ENCODE results near the gene SCCPDH.
"Not testable (repeated sequence)": the region's sequence is repeated elsewhere in the genome, so short reads cannot be mapped to it uniquely, and the experiment has no call there.

Gene SCCPDH

GRCh38 chr1:246801241-246802020, 77.2 kb downstream of the SCCPDH start:
- DNase-seq: no peak

GRCh38 chr1:246803373-246803772, 79.2 kb downstream of the SCCPDH start:
- no peak for DNase-seq

- no peak for DNase-seq
These were observed 79.7 kb downstream of the SCCPDH start for GRCh38 chr1:246803883-246804282.

GRCh38 chr1:246805135-246805716, 81.0 kb downstream of the SCCPDH start:
- DNase-seq: no peak

GRCh38 chr1:246809473-246809872, 85.3 kb downstream of the SCCPDH start:
- no peak for DNase-seq

- no peak for DNase-seq
These were observed 87.8 kb downstream of the SCCPDH start for GRCh38 chr1:246811985-246812384.

GRCh38 chr1:246813325-246813724, 89.1 kb downstream of the SCCPDH start:
- not testable (repeated sequence) for DNase-seq

GRCh38 chr1:246814890-246815289, 90.7 kb downstream of the SCCPDH start:
- no peak for DNase-seq

GRCh38 chr1:246815693-246816270, 91.6 kb downstream of the SCCPDH start:
- DNase-seq: no peak
